Measurements from ENCODE around the gene USP34. TPM values are rescaled to one million over a fixed set of nuclear protein-coding genes. Genes with fewer than 3 reads are reported as not detected.

Gene USP34
- total and polyA plus RNA-seq, 2 of the 4 experiments (the other 2 are of a cell fraction) = 34.7 to 128 TPM

DNA sequence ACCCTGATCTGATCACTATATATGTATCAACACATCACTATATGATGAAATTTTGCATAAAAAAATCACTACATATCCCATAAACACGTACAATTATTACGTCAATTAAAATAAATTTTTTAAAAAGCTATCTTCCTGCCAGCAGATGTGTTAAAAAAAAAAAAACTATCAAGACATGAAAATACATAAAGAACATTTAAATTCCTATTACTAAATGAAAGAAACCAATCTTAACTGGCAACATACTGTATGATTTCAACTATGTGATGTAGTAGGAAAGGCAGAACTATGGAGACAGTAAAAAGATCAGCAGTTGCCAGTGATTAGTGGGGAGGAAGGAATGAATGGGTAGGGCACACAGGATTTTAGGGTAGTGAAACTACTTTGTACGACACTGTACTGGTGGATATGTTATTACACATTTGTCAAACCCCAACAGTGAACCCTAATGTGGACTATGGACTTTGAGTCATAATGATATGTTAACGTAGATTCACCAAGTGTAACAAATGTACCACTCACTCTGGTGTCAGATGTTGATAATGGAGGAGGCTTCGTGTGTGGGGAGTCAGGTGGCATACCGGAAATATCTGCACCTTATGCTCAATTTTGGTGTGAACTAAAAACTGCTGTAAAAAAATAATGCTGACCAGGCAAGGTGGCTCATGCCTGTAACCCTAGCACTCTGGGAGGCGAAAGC is 27.4 kb downstream of the USP34 start:
- no peak overlapping the region for H2AK9ac ChIP-seq (replicated peaks; ENCODE audit: low read depth, low read length, poor library complexity)
- no peak overlapping the region for H3K4ac ChIP-seq (ENCODE audit: low read depth, low read length)
- BruUV-seq (replicated peaks) = no TSS peak
- intact Hi-C loops (cut with micrococcal nuclease) (no loop called here), dilution Hi-C loops (cut with HindIII; ENCODE audit: low sequenced_read_pairs, unreplicated experiment) (no loop called here), in situ Hi-C loops (cut with MboI; ENCODE audit: low sequenced_read_pairs) (no loop called here)
- peaks cover 23% of the 10 kb centered on the region for H3K9me1 ChIP-seq (ENCODE audit: insufficient read depth, low read length)
- ChIA-PET CTCF (no interaction called here), POLR2A (ENCODE audit: unreplicated experiment) (no interaction called here)
- no peak overlapping the region for H3K27ac ChIP-seq (ENCODE audit: insufficient read depth, low read length)
- DNase-seq (no peak), ATAC-seq (ENCODE audit: low read depth) (no peak)
- H3K14ac ChIP-seq (replicated peaks; ENCODE audit: low read depth, low read length) = no peak overlapping the region
- H3K36me3 ChIP-seq (ENCODE audit: control insufficient read depth, insufficient read depth, low read length) = peaks cover 4% of the 10 kb centered on the region
- no peak overlapping the region for H4K8ac ChIP-seq (ENCODE audit: low read depth in 2 of 2, low read length in 2 of 2)
- TF ChIP-seq MAFK (IDR thresholded peaks at IDR 0.05; ENCODE audit: low read depth, low read length) = peak; percentile 42; the same call in 1 of the 2 replicates
- no peak for TF ChIP-seq RFX5 (IDR thresholded peaks at IDR 0.05; ENCODE audit: low read depth, low read length)
- TF ChIP-seq BHLHE40 (IDR thresholded peaks at IDR 0.05; ENCODE audit: low read depth, low read length) = no peak
- no peak for TF ChIP-seq MXI1 (IDR thresholded peaks at IDR 0.05; ENCODE audit: borderline replicate concordance, low read depth, low read length)
- no peak for TF ChIP-seq NFE2L2 (IDR thresholded peaks at IDR 0.05; ENCODE audit: low read depth, low read length)
- no peak overlapping the region for H2BK120ac ChIP-seq (ENCODE audit: low read depth, low read length)
- no peak overlapping the region for H3K9ac ChIP-seq (ENCODE audit: low read depth, low read length)
- no peak overlapping the region for H2BK15ac ChIP-seq (ENCODE audit: low read depth, low read length)
- H2AK5ac ChIP-seq (ENCODE audit: low read depth, low read length) = no peak overlapping the region
- no peak overlapping the region for H4K91ac ChIP-seq (ENCODE audit: insufficient read depth, low read depth, low read length)
- peaks cover 6 to 70% of the 10 kb centered on the region in 2 experiments; a peak in 3 of 4 replicates for H3K79me1 ChIP-seq (ENCODE audit: low read depth in 1 of 2, low read length in 2 of 2)
- no peak overlapping the region for H3K4me3 ChIP-seq (ENCODE audit: insufficient read depth, low read depth, low read length)
- H2AFZ ChIP-seq (replicated peaks; ENCODE audit: low read length, poor library complexity) = no peak overlapping the region
- peaks cover 85% of the 10 kb centered on the region for H4K20me1 ChIP-seq (ENCODE audit: insufficient read depth, low read length)
- peaks cover 6% of the 10 kb centered on the region for H3K4me1 ChIP-seq (ENCODE audit: control insufficient read depth, insufficient read depth, low read length)
- H2BK5ac ChIP-seq (ENCODE audit: low read depth, low read length, poor library complexity, severe bottlenecking) = no peak overlapping the region
- no peak overlapping the region for H2BK20ac ChIP-seq (ENCODE audit: low read depth, low read length)
- H4K5ac ChIP-seq (ENCODE audit: low read depth, low read length) = no peak overlapping the region
- H3K27me3 ChIP-seq (ENCODE audit: control insufficient read depth, insufficient read depth, low read length) = no peaks in the 10 kb centered on the region
- no peak overlapping the region for H3K18ac ChIP-seq (ENCODE audit: low read depth, low read length)
- H3K23ac ChIP-seq (ENCODE audit: low read depth, low read length) = no peak overlapping the region
- no peak overlapping the region for H3K56ac ChIP-seq (ENCODE audit: extremely low read depth, insufficient read depth, low read length)
- no peaks in the 10 kb centered on the region; the same call in 1 of the 2 replicates for H3K9me3 ChIP-seq (ENCODE audit: control insufficient read depth, insufficient read depth, low read length)
- WGBS, 2 experiments (ENCODE audit: extremely low coverage in 2 of 2, insufficient read length in 1 of 2) = 100% methylated on average over 2 of the region's 7 CpGs; no CpG with 5 or more reads in 1 of the 2 experiments
- H3K4me2 ChIP-seq (ENCODE audit: low read depth, low read length) = no peak overlapping the region

All from IMR-90 (cell line).